Fibroblast of upper back skin (primary cell): ENCODE measurements around the gene SPARCL1.
A peak's percentile ranks its signal among the peaks of the same experiment; 100 is the strongest.

Experiments
- DNase-seq: peaks from one replicate; pipeline ENCODE4 v3.0.0-alpha.2; 2013

The SPARCL1 gene

DNA sequence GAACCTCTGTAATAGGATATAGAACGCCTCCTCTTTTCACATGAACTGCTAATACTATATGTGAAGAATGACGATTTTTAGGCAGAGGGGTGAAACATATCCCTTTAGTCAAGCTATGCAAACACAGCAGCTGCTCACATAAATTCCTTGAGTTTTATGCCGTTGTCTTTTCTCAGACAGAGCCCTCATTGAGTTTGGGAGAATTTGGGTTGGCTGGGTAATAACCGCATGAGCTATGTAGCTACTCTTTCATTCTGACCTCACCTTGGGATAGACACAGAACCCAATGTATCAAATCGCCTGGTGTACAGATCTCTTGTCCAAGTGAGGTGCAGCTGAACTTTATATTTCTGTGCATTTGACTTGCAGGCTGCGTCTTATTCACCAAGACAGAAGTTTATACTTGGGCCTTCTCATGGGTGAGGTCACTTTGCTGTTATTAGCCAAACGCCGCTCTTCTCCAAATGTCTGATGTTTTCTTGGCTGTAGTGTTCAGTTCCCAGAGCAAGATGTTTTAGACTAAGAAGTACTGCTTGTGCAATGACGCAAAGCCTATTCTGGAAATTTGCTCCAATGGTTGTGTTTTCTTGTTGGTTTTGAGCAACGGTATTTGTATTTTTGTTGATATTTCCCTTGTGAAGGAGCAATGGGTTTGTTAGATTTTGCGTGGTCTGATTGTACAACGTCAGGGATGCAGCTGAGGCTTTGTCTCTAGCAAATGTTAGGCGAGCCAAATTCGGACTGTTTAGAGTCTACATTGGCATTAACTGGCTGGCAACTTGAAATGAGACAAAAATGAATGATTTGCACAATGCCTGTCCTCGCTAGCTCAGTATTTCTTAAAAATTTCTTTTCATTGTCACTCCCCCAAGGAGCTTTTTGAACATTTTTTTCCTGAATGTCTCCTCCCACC lies 11.2 kb upstream of the SPARCL1 start:
- DNase-seq, result peak; percentile 11

DNA sequence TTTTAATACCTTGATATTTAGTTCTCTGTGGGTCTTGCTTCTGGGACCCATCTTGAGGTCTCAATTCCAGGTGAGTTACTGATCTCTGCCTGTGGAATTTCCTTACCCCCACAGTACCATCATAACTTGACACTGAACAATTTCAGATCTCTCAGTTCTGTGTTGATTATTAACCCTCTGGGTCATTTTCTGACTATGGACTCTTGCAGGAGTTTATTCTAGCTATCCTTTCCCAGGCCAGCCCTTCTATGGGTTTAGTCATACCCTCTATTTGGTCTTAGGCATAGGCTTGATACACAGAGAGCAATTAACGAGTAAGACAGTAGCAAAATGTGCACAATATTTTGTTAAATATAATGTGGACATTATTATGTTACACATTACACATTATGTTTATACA lies 3.7 kb upstream of the SPARCL1 start:
- DNase-seq, result no peak

DNA sequence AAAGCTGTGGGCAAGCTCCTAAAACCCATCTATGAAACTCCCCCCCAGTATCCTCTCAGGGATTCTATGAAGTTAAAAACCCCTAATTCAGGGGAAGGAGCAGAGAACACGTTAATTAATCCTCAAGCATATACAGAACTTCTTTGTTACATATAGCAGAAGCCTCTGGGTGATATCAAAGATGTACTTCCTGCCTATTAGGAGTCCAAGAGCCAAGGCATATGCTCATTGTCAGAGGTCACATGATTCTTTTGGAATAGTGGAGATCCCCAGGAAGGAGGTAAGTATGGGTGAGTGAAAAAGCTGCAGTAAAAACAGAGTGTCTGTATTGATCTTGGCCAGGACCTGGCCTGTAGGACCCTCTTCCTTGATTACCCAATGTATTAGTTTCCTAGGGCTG lies 2.9 kb upstream of the SPARCL1 start:
- no peak for DNase-seq

DNA sequence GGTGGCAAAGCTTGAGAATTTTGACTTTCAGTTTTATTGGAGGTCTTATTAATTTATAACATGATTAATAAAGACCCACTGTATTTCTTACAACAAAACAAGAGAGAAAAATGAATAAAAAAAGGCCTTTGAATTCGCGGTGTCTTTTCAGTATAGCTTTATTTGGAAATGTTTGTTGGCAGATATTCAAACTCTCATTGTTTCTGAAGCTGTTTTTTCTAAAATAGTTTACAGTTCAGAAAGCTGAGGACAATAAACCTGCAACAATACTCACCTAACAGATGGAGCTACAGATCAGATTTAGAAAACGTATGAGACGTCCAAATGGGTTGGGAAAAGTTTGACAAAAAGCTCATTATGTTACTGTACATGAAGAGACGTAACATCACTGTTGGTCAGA lies 2.4 kb upstream of the SPARCL1 start:
- no peak for DNase-seq

DNA sequence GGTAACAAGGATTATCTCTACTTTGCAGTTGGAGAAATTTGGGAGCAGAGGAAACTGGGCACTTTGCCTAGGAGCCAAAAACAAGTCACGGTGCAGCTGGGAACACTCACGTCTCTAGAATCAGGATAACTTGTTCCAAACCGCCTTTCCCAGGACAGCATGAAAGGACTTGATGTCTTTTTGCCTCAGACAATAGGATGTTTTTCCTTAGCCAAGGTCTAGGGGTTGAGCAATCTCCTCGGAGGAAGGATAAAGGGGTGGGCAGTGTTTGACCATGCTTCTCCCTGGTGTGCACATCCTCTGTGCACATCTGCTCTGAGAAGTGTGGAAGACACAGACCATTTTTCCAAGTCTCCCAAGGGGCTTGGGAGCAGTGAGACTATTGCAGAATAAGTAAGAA lies 1.7 kb upstream of the SPARCL1 start:
- peak; percentile 68 for DNase-seq

DNA sequence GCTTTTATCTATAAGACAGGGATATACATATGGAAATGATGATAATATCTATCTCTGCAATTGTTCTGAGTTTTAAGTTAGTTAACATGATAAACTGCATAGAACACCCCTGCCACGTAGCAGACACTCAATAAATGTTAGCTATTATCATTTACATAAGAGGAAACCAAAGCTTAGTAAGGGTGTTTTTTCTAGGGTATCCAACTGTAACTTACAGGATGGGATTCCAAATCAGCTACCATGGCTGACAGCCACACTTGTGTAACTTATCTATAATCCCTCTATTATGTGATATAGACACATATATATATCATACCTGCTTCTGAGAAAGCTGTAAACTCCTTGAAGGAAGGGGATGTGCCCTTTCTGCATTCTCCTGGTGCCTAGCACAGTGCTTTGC lies 1.1 kb upstream of the SPARCL1 start:
- DNase-seq, result no peak

DNA sequence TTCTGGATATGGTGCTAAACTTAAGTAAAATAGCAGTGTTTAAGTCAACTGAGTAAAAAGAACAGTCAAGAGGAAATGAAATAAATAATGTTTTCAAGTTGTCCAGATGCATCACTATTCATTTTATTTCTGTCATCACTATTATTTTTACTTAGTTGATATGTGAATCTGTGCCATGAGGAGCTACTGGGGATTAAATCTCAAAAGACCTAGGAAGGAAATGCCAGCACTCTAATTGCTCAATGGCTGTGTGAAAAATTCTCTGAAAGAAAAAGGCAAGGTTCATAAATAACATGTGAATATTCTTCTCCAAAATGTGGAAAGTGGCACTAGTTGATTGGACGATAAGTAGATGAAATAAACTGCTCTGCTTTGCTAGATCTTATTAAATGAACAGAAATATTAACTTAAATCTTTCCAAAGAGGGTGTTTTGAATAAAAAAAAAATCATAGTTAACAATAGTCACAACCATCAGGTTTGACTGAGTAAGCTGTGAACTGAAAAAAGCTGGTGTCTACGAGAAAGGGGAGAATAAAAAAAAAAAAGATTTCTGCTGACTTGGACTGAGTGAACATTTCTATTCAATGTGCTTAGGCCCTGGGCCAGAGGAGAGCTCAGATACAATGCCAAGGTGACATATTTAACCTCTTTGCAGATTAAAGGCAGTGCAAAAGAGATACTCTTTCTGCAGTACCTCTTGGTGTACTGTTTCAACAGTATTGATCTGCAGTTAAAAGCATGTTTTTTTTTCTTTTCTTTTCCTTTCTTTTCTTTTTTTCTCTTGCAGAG lies 1.6 kb downstream of the SPARCL1 start:
- DNase-seq, result no peak

DNA sequence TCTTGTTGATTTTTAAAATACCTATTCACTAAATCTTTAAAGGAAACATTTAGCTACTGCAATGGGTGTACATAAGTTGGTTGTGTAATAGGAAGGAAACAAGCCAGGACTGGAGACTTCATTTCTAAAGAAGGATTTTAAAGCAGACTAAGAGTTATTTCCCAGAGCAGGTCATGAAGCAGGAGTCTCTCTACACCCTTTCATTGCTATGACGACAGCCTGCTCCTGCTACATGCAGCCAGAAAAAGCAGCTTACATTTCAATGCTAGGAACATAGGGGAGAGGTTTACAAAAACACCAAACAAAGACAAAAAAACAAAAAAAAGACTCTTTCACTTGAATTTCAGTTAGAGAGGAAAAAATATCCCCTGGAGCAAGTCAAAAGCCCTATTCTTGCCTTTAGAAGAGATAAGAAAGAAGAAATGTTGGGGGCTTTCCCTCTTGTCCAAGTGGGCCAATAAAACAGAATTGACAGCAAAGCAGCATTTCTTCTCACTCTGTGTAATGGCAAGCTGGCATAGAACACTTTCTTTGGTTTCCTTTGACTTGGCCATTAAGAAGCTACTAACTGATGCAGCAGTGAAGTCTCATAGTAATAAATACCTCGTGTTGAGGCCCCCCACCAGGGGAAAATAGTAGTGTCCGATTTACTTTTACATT lies 3.4 kb downstream of the SPARCL1 start:
- DNase-seq, result peak; percentile 32

DNA sequence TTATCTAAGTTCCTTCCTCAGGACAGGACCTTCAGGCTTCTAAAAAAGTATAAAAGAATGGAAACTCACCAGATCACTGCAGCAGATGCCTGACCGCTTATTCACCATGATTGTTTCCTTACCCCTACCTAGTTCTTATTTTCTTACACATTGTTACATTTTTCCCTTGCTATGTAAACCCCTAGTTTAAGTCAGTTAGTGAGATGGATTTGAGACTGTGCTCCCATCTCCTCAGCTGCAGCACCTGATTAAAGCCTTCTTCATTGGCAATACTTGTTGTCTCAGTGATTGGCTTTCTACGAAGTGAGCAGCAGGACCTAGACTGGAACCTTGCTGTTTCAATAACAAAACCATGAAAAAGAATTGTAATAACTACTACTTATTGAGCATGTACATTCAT lies 4.7 kb downstream of the SPARCL1 start:
- no peak for DNase-seq

DNA sequence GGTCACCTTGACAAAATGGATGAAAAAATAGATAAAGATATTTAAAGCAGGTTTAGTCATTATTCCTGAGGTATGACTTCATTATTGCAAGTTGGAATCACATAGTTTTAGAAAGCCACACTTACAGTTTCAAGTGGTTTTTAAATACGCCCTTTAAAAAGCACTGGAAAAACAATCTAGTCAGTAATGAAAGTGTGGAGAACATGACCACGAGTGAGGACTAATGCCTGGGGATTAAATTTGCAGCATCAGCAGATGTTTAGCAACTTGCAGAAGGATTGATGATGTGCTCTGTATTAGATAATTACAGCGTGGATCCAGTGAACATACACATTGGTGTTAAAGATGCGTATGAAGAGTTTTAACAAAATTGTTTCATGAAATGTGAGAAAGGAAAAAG lies 5.9 kb downstream of the SPARCL1 start:
- no peak for DNase-seq

DNA sequence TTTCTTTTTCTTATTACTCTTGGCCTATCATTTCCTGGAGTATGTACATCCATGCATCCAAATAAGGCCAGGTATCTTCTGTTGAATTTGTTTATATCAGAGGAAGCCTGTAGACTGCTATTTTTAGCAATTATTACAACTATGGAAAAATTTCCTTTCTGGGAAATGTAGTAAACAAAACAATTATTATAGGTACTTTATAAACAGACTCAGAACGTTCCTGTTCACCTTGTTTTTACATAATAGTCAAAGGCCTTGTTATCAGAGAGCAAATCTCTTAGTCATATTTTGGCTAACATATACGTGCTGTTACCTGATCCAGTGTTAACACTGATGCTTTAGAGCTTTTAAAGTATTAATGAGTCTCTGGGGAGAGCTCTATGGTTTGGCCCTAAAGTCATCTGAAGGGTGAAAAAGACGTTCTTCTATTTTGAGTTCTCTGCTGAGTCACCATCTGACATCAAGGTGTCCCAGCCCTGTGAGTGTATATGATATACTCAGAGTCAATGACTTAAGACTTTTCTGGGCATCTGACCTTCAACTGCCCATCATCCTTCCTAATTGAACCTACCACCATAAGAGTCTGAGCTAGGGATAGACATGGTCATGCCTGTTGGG lies 7.3 kb downstream of the SPARCL1 start:
- peak; percentile 72 for DNase-seq

DNA sequence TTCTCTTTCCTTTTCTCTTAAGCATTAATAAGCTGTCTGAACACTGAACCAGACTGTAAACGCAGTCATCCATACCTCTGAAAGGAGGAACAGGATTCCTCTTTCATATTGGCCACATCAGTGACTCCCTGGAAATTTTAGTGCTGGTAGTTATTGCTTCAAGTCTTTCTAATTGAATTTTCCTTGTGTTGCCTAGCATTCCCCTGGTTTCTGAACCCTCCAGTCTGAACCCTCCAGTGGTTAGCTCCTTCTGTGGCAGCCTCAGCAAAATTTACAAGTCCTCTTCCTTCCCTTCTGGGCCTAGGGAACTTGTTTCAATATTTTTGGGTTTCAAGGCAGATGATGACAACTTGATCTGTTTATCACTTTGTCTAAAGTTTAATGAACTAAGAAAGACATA lies 7.9 kb downstream of the SPARCL1 start:
- DNase-seq, result no peak

DNA sequence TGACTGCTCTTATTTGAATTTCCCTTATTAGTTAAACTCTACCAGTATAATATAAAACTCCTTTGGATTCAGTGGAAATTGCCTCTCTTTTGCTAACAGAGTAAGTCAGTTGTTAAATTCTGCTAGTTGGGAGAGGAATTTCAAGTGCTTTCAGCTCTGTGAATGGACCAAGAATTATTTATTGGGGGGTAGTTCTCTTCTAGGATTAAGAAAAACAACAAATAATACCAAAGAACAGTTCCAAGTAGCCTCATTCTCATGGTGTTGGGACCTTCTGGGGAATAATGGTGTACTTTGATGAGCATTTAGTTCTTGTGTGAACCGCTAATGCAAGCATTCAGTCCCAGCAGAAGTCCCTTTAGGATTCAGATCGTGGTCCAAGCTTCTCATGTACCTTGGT lies 11.6 kb downstream of the SPARCL1 start:
- no peak for DNase-seq

DNA sequence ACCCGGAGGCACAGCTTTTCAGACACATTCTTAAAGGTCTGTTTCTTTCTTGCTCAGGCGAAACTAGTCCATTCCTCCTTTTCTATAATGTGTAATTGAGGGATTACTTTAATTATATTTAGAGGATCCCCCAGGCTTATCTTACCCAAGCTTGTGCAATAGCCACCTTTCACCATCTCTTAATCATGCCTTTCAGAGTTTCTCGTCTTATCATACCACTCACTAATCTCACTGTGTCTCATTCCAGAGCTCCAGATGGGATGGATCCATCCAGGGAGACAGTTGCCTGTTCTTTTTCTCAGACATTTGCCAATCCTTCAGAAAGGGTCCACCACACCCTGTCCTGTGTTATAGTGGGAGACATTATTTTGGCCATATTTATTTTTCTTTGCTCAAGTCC lies 12.5 kb downstream of the SPARCL1 start:
- DNase-seq, result no peak

DNA sequence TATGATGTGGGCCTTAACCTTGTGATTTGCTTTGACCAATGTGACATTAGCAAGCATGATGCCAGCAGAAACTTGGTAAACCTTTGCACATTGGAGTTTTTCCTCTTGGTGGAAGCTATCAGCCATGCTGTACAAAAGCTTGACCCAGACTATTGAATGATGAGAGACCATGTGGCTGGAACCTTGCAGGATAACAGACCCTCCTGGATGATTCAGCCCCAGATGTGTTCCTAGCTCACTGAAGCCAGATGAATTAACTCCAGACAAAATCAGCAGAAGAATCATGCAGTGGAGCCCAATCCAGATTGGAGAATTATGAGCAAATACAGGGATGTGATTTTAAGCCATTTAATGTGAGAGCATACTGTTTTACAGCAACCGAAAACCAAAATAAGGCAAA lies 16.8 kb downstream of the SPARCL1 start:
- DNase-seq, result no peak

DNA sequence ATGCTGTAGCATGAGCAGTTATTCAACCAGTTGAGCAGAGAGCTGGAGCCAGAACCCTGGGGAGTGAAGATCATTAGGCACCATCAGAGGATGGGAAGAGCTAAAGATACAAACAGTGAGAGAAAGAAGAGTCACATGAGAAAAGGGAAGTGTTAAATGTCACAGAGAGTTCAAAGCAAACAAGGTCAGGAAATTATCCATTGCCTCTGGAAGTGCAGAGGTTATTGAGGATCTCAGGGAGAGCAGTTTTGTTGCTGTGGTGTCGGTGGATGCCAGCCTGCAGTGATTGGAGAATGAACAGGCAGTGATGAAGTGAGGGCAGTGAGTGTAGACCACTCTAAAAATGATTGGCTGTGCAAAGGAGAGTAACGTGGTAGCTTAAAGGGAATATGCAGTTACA lies 17.7 kb downstream of the SPARCL1 start:
- no peak for DNase-seq

DNA sequence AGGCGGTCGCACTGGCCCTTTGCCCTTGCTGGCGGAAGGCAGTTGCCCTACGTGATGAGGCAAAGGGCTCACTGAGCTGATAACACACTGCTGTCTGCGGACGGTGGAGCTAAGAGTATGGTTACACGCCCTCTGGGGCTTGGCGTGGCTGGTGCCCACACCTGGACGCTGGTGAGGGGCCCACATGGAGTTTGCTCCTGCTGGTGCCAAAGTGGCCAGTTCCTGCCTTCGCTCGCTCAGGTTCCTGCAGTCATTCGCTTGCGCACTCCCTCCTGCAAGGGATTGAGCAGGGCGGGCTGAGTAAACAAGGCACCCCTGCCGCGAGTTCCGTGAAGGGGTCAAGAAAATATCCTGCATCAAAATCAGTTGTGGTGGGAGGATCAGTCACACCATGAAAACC lies 18.4 kb downstream of the SPARCL1 start:
- no peak for DNase-seq

DNA sequence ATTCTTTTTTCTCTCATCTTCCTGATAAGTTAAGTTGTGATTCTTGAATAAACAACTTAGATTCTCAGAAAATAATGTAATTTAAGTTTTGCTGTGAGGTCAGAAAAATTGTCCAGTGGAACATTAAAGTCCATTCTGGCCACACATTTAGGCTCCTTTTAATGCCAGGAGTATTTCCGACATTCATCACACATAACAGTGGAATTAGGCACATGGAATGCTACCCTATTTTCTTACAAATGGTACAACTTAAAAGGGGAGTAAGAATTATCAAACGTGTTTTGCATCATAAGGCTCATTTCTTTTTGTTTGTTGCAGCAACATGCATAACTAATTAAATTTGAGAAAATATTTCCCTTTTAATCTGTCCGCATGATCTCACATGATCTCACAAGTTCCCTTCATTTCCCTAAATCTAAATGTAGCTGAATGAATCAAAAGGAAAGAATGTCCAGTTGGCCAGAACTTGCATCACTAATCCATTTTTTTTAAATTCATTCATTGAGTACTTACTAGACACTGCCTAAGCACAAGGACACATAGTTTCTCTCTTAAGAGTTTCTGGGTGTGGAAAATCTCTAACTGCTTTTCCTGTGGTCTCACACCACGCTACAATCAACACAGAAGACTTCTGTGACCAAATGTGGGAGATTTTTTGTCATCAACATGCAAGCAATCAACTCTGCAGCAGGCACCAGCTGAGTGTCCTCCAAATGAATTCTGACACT lies 22.0 kb downstream of the SPARCL1 start:
- DNase-seq, result peak; percentile 86

DNA sequence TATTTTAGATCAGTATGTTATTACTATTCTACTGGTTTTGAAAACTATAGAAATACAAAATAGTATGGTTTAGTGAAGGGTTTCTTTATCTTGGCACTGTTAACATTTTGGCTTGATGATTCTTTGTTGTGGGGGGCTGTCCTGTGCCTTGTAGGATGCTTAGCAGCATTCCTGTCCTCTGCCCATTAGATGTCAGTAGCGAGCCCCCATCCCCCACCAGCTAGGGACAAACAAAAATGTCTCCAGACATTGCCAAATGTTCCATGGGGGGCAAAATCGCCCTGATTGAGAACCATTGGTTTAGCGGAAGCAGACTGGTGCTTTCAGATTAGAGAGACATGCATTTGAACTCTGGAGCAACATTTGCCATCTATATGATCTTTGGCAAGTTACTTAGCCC lies 23.3 kb downstream of the SPARCL1 start:
- no peak for DNase-seq

DNA sequence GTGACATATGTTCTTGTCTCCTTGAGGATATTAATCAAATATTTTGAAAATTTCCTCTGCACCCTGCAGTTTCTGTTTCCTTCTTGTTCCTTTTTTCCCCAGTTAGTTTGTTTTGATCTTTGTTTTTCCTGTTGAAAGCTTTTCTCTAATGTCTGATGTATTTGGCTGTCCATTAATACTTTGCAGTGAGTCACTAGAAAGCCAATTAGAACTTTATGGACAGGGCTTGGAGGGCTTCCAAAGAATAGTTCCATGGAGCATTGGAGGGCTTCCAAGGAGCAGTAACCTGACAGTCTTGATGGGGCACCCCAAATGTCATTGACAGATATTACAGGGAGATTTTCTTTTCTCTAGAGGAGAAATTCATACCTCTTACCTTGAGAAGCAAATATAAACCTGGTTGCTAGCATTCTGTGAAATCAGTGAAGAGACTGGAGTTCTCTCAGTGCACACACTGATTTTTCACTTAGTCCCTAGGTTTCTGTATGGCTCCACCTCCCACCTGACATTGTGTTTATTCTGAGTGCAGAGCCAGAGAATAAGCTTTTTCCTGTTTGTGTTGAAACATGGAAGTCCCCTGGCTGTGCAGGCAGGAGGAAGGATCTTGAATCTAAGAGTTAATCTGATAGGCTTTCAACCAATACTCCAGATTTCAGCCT lies 26.5 kb downstream of the SPARCL1 start:
- peak; percentile 49 for DNase-seq

DNA sequence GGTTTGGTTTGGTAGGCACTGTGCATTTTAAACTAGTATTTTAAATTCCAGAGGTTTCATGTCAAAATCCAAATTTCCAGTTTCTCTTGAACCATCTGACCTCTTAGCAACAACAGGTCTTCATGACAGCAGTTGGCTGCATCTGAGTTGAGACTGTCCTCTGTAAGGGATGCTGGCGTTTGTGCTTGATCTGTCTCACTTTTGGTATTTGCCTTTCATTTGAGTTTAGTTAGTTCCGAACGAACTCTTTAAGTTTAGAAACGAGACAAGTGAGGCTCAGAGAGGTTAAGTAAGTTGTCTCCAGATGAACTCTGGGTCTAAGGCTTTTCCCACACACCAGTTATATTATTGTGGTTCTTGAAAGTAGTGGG lies 29.1 kb downstream of the SPARCL1 start:
- DNase-seq, result no peak
